ENCODE data around the gene ABCA1.
A peak's percentile ranks its signal among the peaks of the same experiment; 100 is the strongest.

ABCA1 gene

DNA sequence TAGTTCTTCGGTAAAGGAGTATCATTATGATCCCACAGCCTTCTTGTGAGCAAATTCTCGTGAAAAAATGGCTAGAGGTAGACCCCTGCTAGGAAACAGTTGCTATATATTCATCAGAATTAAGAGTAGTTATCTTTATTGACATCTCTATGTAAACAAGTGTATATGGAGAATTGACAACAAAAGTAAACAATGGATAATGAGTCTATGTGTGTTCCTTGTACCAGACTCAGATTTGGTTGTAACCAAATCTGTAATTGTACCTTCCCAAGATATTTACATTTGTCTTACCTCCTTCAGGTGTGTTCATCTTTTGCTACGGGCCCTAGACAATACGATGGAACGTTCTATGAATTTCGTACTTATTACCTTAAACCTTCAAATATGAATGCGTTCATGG lies 161.9 kb downstream of the ABCA1 start:
- H3K4me3 ChIP-seq (ENCODE audit: low read length) = no peak overlapping the region
- TF ChIP-seq, protein P1, sequence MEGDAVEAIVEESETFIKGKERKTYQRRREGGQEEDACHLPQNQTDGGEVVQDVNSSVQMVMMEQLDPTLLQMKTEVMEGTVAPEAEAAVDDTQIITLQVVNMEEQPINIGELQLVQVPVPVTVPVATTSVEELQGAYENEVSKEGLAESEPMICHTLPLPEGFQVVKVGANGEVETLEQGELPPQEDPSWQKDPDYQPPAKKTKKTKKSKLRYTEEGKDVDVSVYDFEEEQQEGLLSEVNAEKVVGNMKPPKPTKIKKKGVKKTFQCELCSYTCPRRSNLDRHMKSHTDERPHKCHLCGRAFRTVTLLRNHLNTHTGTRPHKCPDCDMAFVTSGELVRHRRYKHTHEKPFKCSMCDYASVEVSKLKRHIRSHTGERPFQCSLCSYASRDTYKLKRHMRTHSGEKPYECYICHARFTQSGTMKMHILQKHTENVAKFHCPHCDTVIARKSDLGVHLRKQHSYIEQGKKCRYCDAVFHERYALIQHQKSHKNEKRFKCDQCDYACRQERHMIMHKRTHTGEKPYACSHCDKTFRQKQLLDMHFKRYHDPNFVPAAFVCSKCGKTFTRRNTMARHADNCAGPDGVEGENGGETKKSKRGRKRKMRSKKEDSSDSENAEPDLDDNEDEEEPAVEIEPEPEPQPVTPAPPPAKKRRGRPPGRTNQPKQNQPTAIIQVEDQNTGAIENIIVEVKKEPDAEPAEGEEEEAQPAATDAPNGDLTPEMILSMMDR (conservative IDR thresholded peaks at IDR 0.05; ENCODE audit: low read depth, low read length) = no peak
- DNase-seq (ENCODE audit: low read depth) = no peak

- DNase-seq (ENCODE audit: low read depth) = no peak
- TF ChIP-seq, protein P1 (conservative IDR thresholded peaks at IDR 0.05; ENCODE audit: low read depth, low read length) = no peak
- no peak overlapping the region for H3K4me3 ChIP-seq (ENCODE audit: low read length)
Measured at GRCh38 chr9:104765138-104765537, 162.8 kb downstream of the ABCA1 start.

GRCh38 chr9:104758974-104759373 lies 169.0 kb downstream of the ABCA1 start:
- TF ChIP-seq, protein P1 (conservative IDR thresholded peaks at IDR 0.05; ENCODE audit: low read depth, low read length) = no peak
- H3K4me3 ChIP-seq (ENCODE audit: low read length) = no peak overlapping the region
- no peak for DNase-seq (ENCODE audit: low read depth)

DNA sequence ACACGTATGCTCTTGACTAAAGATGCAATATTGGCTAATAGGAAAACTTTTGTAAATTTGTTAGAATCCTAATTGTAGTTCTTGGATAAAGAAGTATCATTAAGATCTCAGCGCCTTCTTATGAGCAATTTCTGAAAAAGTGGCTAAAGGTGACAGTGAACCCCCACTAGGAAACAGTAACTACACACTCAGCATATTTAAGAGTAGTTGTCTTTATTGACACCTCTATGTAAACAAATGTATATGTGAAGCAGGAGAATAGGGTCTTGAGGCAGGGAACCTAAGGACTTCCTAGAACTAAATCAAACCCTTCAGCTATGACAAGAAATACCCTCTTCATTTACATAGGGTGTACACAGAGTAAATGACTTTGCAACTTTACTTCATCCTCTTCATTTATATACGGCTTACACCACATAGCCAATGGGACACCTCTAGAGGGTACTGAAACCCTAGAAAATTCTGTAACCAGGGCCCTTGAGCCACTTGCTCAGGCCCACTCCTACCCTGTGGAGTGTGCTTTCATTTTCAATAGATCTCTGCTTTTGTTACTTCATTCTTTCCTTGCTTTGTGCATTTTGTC lies 177.7 kb downstream of the ABCA1 start:
- no peak overlapping the region for H3K4me3 ChIP-seq (ENCODE audit: low read length)
- no peak for DNase-seq (ENCODE audit: low read depth)
- TF ChIP-seq, protein P1 (conservative IDR thresholded peaks at IDR 0.05; ENCODE audit: low read depth, low read length) = no peak

DNA sequence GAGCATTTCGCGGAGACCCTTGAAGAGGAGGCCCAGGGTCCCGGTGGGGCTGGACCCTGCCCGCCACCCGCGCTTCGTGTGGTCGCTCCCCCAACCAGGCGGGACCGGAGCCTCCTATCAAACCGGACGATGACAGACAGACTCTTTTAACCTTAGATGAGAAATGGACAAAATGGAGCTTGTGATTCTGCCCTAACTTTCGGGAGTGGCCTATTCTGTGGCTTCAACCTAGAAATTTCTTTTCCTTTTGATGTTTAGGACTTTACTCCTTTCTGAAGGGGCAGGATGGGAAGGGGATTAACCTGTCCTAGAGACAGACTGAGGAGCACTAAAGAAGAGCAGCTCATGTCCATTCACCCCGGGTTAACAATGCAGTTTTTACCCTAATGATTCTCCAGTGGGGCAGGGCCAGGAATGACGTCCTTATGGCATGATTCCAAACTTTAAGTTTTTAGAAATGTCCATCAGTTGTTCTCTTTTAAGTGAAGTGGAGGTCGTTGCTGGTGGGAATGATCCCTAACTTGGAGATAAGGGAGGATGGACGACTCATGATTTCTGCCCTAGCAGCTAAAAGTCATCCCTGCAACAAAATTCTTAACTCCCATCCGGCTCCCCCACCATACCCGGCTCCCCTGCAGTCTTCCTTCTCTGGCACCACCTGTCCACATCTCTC lies 179.5 kb downstream of the ABCA1 start:
- no peak for DNase-seq (ENCODE audit: low read depth)
- TF ChIP-seq, protein P1 (conservative IDR thresholded peaks at IDR 0.05; ENCODE audit: low read depth, low read length) = no peak
- peak overlapping the region; percentile 84 for H3K4me3 ChIP-seq (ENCODE audit: low read length)

DNA sequence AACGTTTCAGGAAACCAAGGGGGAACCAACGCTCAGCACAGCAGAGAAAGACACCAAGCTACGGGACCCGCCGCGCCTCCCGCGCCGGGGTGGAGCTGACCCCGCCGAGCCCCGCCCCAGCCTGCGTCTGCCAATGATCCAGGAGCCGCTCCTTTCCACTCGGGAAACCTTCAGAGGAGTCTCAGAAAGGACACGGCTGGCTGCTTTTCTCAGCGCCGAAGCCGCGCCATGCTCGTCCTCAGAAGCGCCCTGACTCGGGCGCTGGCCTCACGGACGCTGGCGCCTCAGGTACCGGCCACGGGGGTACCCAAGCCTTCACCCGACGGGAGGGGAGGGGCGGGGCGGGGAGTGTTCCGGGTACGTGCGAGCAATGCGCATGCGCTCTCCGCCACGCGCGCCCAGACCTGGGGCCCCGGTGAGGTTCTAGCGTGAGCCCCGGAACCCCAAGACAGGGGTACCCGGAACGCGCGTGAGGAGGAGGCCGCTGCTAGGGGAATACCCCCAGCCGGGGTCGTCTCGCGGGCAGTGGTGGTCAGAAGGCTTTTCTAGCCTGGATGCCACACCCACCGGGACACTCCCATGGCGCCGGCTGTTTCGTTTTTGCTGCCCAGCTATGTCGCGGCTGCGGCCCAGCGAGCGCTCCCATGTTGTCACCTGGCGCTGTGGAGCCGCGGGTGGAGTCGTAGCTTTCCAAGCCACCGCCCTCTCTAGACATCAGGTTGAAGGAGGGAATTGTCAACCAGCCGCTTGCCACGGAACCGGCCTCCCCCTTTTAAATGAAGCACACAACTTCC lies 180.2 kb downstream of the ABCA1 start, which contains the start of gene NIPSNAP3A:
NIPSNAP3A (plus strand) TSS at position 119 of the 794 bp plus-strand sequence; CDS start at position 229, 110 bp downstream.
- H3K4me3 ChIP-seq (ENCODE audit: low read length) = peak within 1 kb of the TSS; percentile 84
- TF ChIP-seq, protein P1 (conservative IDR thresholded peaks at IDR 0.05; ENCODE audit: low read depth, low read length) = no peak
- peak; percentile 5 for DNase-seq (ENCODE audit: low read depth)

Measured in retinal pigment epithelial cell (primary cell).